H4 (cell line): ENCODE results near the gene PIH1D2. TPM values are rescaled to one million over a fixed set of nuclear protein-coding genes. Genes with fewer than 3 reads are reported as not detected.
A peak's percentile ranks its signal among the peaks of the same experiment; 100 is the strongest.
"Not testable (repeated sequence)": the region's sequence is repeated elsewhere in the genome, so short reads cannot be mapped to it uniquely, and the experiment has no call there.

Source experiments
- DNase-seq: peaks from one replicate; pipeline ENCODE4 v3.0.0-alpha.2; 2015; ENCODE audit warnings: low spot score
- total RNA-seq: library from RNA; depleted of rRNA; stranded (reverse); fragments of >200 nt; shearing (Covaris generic); gene quantifications from 2 replicates; pipeline ENCODE4 v1.2.3, GENCODE V29; 2014

PIH1D2 gene
- total RNA-seq, 1 experiment from 2014 or later = 2.1 TPM

- DNase-seq = no peak
These were observed 16.6 kb downstream of the PIH1D2 start for GRCh38 chr11:112057170-112057569.

GRCh38 chr11:112051768-112052167, 22.0 kb downstream of the PIH1D2 start:
- DNase-seq = no peak

DNA sequence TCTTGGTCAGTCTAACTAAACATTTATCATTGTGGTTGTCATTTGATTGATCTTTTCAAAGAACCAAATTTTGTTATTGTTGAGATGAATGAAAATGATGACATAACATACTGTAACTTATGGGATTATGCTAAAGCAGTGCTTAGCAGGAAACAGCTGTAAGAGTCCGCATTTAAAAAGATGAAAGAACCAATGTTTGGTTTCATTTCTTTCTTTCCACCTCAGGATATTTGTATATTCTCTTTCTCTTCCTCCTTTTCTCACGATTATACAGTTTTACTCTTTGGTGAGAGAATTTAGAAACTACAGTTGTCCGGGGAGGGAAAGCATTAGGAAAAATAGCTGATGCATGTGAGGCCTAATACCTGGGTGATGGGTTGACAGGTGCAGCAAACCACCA, 23.1 kb downstream of the PIH1D2 start:
- DNase-seq = no peak

- no peak for DNase-seq
These were observed 24.0 kb downstream of the PIH1D2 start for GRCh38 chr11:112049777-112050176.

DNA sequence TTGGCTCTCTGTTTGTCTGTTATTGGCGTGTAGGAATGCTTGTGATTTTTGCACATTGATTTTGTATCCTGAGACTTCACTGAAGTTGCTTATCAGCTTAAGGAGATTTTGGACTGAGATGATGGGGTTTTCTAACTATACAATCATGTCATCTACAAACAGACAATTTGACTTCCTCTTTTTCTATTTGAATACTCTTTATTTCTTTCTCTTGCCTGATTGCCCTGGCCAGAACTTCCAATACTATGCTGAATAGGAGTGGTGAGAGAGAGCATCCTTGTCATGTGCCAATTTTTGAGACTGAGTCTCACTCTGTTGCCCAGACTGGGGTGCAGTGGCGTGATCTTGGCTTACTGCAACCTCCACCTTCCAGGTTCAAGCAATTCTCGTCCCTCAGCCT, 25.6 kb downstream of the PIH1D2 start:
- not testable (repeated sequence) for DNase-seq

- not testable (repeated sequence) for DNase-seq
These were observed 27.2 kb downstream of the PIH1D2 start for GRCh38 chr11:112046647-112047046.

- DNase-seq = no peak
These were observed 28.9 kb downstream of the PIH1D2 start for GRCh38 chr11:112044961-112045360.

DNA sequence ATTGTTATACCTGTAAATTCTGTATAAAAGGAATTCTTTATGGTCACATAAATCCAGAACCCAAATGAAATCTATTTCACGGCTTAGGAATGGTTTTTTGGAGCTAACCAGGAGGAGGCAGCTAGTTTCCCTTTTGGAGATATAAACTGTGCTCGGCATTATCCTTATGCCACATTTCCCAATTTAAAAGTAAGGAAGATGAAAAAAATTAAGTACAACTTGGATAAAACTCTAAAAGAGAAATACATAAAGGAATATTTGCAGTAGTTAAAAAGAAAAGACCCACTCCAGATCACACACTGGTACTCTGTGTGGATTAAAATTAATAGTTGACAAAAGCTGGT, 30.9 kb downstream of the PIH1D2 start:
- no peak for DNase-seq

GRCh38 chr11:112042161-112042960, 31.5 kb downstream of the PIH1D2 start:
- DNase-seq = peak; percentile 63

DNA sequence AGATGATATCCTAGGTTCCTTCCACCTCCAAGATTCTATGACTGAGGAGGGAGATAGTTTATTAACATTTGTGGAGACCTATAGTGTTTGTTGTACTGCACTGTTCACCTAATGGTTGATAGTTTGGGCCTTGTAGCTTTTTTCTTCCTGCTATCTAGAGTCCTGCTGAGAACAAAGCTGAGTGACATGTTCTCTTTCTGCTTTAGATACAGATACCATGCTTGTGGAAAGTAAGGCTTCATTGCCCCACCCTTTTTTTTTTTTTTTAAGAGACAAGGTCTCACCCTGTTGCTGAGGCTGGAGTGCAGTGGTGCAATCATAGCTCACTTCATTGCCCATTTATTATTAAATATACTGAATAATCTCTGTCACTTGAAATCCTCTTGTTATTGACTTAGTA, 36.3 kb downstream of the PIH1D2 start:
- DNase-seq = no peak

GRCh38 chr11:112033902-112034301, 39.9 kb downstream of the PIH1D2 start:
- no peak for DNase-seq

- DNase-seq = no peak
These were observed 44.4 kb downstream of the PIH1D2 start for GRCh38 chr11:112029460-112029859.

DNA sequence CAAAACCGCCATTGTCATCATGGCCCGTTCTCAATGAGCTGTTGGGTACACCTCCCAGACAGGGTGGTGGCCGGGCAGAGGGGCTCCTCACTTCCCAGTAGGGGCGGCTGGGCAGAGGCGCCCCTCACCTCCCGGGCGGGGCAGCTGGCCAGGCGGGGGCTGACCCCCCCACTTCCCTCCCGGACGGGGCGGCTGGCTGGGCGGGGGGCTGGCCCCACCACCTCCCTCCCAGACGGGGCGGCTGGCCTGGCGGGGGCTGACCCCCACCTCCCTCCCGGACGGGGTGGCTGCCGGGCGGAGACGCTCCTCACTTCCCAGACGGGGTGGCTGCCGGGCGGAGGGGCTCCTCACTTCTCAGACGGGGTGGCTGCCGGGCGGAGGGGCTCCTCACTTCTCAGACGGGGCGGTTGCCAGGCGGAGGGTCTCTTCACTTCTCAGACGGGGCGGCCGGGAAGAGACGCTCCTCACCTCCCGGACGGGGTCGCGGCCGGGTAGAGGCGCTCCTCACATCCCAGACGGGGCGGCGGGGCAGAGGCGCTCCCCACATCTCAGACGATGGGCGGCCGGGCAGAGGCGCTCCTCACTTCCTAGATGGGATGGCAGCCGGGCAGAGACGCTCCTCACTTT, 46.9 kb downstream of the PIH1D2 start:
- not testable (repeated sequence) for DNase-seq

DNA sequence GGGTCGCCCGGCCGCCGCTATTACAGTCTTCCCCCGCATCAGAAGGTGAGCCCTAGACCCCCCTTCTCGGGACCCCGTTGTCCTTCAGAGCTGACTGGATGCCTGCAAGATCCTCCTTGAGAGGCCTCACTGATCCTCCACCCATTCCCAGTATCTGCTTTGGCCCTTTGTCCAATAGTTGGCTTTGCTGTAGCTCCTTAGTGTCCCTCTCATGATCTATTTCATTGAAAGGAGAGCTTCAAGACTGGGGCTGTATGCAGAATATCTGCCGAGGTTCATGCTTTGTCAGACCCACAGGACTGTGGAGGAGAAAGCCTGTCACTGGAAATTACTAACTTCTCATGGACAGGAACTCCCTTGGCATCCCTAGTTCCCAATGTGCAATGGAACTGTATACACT, 48.1 kb downstream of the PIH1D2 start:
- DNase-seq = no peak

DNA sequence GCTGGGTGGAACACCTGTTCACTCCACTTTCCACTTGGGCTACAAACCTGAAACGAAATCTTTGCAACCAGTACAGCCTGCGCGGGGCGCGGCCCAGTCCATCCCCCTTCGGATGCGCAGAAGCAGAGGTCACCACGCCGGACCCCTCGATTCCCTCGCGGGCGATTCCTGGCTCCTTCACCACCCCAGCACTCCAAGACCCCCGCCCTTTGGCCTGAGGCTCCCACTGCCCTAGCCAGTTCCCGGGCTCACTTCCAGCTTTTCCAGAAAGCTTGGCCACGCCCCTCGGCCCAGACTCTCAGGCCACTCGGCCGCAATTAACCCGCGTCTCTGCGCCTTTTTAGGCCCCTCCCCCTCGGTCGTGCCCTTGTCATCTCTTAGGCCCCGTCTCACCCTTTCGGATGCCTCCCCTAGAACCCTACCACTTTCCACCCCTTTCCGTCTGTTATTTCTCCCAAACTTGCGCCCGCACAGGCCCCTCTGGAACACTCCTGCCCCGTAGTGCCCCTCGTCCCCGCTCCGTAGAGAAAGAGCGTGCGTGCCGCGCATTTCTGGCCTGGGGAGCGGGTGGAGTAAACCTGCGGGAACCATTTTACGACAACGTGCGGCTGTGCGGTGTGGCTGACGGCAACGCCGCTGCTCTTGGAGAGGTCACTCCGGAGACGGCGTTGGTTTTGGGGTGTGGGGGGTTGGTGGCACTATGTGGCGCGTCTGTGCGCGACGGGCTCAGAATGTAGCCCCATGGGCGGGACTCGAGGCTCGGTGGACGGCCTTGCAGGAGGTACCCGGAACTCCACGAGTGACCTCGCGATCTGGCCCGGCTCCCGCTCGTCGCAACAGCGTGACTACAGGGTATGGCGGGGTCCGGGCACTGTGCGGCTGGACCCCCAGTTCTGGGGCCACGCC, 48.8 kb downstream of the PIH1D2 start, which contains the start of gene DLAT:
TSS of gene DLAT (plus strand) at position 636 of the 906 bp plus-strand sequence. CDS start at position 701, 65 bp downstream.
- peak; percentile 75 for DNase-seq

DNA sequence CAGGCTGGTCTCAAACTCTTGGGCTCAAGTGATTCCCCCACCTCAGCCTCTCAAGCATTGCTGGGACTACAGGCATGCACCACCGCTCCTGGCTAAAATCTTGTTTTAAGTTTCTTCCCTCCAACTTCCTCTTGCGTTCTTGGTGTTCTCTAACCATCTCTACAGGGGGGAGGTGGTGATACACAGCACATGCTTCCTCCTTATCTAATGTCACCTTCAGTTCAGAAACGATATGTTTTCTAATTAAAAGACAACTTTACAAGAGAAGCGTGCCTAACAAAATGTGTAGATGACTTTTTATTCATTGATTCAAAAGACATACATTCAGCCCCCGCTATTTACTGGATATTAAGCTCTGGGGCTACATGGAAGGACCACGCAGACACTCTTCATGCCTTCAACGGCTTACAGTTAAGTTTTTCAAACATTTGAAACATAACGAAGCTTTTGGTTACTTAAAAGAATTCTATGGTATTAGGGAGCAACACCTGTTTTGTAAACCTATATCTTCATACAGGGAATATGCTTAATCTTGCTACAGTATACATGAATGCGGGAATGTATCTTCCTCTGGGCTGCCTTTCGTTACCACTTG, 49.5 kb downstream of the PIH1D2 start:
- no peak for DNase-seq

GRCh38 chr11:112023104-112023503, 50.7 kb downstream of the PIH1D2 start:
- DNase-seq = no peak

DNA sequence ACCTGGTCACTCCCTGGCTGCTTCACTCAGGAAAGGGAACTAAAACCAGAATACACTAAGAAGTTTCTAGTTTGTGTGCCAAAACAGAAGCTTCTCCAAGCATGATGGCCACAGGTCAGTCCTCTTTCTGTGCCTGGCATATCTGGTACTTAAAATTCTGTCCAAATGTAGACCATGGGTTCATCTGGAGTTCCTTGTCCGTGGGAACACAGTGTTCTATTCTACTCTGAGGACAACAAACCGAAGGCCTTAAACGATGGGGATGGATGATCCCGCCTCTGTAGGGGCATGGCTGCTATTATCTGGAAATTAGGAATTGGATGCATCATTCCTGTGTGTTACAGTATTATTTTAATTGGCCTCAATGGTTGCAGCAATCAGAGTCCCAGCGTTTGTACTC, 54.8 kb downstream of the PIH1D2 start:
- no peak for DNase-seq
